Kidney (tissue), 14 donors: ENCODE data around the gene NCKAP5. TPM values are rescaled to one million over a fixed set of nuclear protein-coding genes. Genes with fewer than 3 reads are reported as not detected.

Experiments used
- DNase-seq, 5 donors: peaks; one replicate each; pipeline ENCODE4 v3.0.0-alpha.2; 2013 to 2020
- FAIRE-seq: peaks from 2 replicates; lab custom pipeline; 2012; peaks lifted over from hg19 to GRCh38; lab: Jason Lieb, UNC
- H3K27ac ChIP-seq, 2 donors: one replicate each; pipeline ENCODE4 v1.7.0; 2013; ENCODE audit warnings: low read depth in 2 of 2, low read length in 2 of 2, inconsistent platforms in 1 of 2
- H3K27me3 ChIP-seq: one replicate; pipeline ENCODE4 v1.7.1; 2013; ENCODE audit warnings: low read length, inconsistent platforms; ENCODE audit not compliant: control insufficient read depth, insufficient read depth
- H3K36me3 ChIP-seq, 3 donors: one replicate each; pipeline versions ENCODE4 v1.7.0 to v1.7.1; 2013; ENCODE audit warnings: low read length in 3 of 3, control low read depth in 1 of 3, inconsistent platforms in 1 of 3; ENCODE audit not compliant: insufficient read depth in 3 of 3, control insufficient read depth in 2 of 3
- H3K4me1 ChIP-seq, 3 donors: one replicate each; pipeline versions ENCODE4 v1.7.0 to v1.7.1; 2013; ENCODE audit warnings: low read length in 3 of 3, inconsistent platforms in 1 of 3, low read depth in 1 of 3; ENCODE audit not compliant: control insufficient read depth in 2 of 3, insufficient read depth in 2 of 3
- H3K4me3 ChIP-seq, 3 donors: one replicate each; pipeline versions ENCODE4 v1.7.0 to v1.8.1; 2013; ENCODE audit warnings: low read length in 3 of 3, control low read depth in 1 of 3, inconsistent platforms in 1 of 3
- H3K9ac ChIP-seq, 3 donors: one replicate each; pipeline versions ENCODE4 v1.7.0 to v1.7.1; 2013; ENCODE audit warnings: low read length in 3 of 3, control low read depth in 1 of 3, inconsistent platforms in 1 of 3
- H3K9me3 ChIP-seq, 3 donors: one replicate each; pipeline versions ENCODE4 v1.7.0 to v1.7.1; 2013; ENCODE audit warnings: low read length in 3 of 3, control low read depth in 1 of 3, inconsistent platforms in 1 of 3; ENCODE audit not compliant: control insufficient read depth in 2 of 3, insufficient read depth in 1 of 3
- intact Hi-C: fragments of 100-400 bp; cut with DNase I; formaldehyde crosslinking; loops from one replicate; pipeline ENCODE4 v1.11.1; 2022
- polyA plus RNA-seq: library from polyadenylated mRNA; stranded (reverse); fragments of 350-450 nt; fragmentation: Illumina TruSeq; extraction: RNeasy Lipid Tissue Mini Kit (QIAGEN cat#74804); gene quantifications from one replicate; pipeline ENCODE4 v1.2.3, GENCODE V29; 2014; ENCODE audit warnings: low read depth, low replicate concordance; ENCODE audit not compliant: insufficient read depth
- total RNA-seq: library from RNA; stranded (reverse); fragmentation: NEBNext Ultra II Directional; extraction: Animal tissue kit (Norgen Biotek cat#: 25700); gene quantifications from one replicate; pipeline ENCODE4 v1.2.1, GENCODE V29; 2021
- TF ChIP-seq, protein P1 (sequence below): IDR thresholded peaks from 3 replicates; pipeline ENCODE4 v1.5.1; 2012; ENCODE audit warnings: mild to moderate bottlenecking, moderate library complexity, borderline replicate concordance; ENCODE audit not compliant: insufficient read depth; ENCODE audit errors: extremely low read depth
- donor health status: control.
- donor health status: control.
- donor health status: control.
- donor health status: control.
- donor health status: control.
- donor health status: DM: yes; HTN: yes; CAD: no.
- donor health status: Normal renal cell carcinoma (clear cell type).

The NCKAP5 gene
- total and polyA plus RNA-seq, 2 donors from 2014 or later = 1.8 to 2.9 TPM

GRCh38 chr2:133438026-133438425, 130.2 kb downstream of the NCKAP5 start:
- Histone ChIP-seq H3K4me1 (no peaks in the 10 kb centered on the region), H3K9ac (no peak overlapping the region), H3K4me3 (no peak overlapping the region), H3K36me3 (no peaks in the 10 kb centered on the region), H3K27ac (no peak overlapping the region), H3K27me3 (no peaks in the 10 kb centered on the region), H3K9me3 (no peaks in the 10 kb centered on the region)
- FAIRE-seq = no peak
- intact Hi-C loops = no loop called here
- TF ChIP-seq, protein P1, sequence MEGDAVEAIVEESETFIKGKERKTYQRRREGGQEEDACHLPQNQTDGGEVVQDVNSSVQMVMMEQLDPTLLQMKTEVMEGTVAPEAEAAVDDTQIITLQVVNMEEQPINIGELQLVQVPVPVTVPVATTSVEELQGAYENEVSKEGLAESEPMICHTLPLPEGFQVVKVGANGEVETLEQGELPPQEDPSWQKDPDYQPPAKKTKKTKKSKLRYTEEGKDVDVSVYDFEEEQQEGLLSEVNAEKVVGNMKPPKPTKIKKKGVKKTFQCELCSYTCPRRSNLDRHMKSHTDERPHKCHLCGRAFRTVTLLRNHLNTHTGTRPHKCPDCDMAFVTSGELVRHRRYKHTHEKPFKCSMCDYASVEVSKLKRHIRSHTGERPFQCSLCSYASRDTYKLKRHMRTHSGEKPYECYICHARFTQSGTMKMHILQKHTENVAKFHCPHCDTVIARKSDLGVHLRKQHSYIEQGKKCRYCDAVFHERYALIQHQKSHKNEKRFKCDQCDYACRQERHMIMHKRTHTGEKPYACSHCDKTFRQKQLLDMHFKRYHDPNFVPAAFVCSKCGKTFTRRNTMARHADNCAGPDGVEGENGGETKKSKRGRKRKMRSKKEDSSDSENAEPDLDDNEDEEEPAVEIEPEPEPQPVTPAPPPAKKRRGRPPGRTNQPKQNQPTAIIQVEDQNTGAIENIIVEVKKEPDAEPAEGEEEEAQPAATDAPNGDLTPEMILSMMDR = no peak
- DNase-seq = no peak

DNA sequence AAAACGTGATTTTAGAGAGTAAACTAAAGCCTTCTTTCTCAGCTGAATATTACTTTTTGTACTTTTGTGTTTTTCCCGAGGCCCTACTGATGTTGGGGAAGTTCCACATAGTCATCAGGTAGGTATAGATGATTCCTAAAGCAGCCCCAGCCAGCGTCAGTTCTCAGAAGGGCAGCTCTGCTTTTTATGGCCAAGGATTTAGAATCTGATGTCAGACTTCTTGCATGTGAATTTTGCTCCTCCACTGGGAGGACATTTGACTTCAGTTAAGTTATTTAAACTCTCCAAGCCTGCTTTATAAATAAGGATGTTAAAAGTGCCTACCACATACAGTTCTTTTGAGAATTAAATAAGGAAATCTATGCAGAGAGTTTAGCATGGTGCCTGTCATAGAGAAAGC, 130.8 kb downstream of the NCKAP5 start:
- no peak overlapping the region for H3K9ac ChIP-seq
- FAIRE-seq (no peak), DNase-seq (no peak)
- no peak overlapping the region for H3K27ac ChIP-seq
- no peaks in the 10 kb centered on the region for H3K27me3 ChIP-seq
- intact Hi-C loops = no loop called here
- no peaks in the 10 kb centered on the region for H3K9me3 ChIP-seq
- no peaks in the 10 kb centered on the region for H3K36me3 ChIP-seq
- H3K4me3 ChIP-seq = no peak overlapping the region
- TF ChIP-seq, protein P1 = no peak
- no peaks in the 10 kb centered on the region for H3K4me1 ChIP-seq

GRCh38 chr2:133434959-133435668, 133.1 kb downstream of the NCKAP5 start:
- DNase-seq (peak in 1 of 5 donors; percentile 44), FAIRE-seq (no peak)
- Histone ChIP-seq H3K4me1 (no peaks in the 10 kb centered on the region), H3K9ac (no peak overlapping the region), H3K4me3 (no peak overlapping the region), H3K36me3 (no peaks in the 10 kb centered on the region), H3K9me3 (no peaks in the 10 kb centered on the region), H3K27ac (no peak overlapping the region), H3K27me3 (no peaks in the 10 kb centered on the region)
- intact Hi-C loops = no loop called here
- TF ChIP-seq, protein P1 = peak; percentile 9
